ENCODE data around the gene GAS7.
"Not testable (repeated sequence)": the region's sequence is repeated elsewhere in the genome, so short reads cannot be mapped to it uniquely, and the experiment has no call there.

GAS7 gene

GRCh38 chr17:10010752-10011151 is 187.7 kb downstream of the GAS7 start:
- DNase-seq = no peak

DNA sequence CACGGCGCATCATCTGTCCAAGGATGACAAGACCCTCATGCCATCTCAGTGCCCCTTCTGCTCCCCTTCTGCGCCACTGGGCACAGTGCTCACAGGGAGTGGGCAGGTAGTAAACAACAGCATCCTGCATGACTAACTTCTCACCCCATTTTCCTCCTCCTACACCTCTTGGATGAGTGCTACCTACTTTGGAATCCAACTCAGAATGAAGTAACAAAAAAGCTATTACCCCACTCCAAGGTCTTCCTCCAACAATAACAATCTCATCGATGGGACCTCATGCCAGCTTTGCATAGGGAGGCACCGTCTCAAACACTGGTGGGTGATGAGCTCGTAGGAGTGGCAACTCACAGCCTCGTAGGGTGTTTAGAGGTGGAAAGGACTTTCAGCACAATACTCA is 194.7 kb downstream of the GAS7 start:
- DNase-seq = no peak

GRCh38 chr17:10002567-10003360 is 195.6 kb downstream of the GAS7 start:
- not testable (repeated sequence) for DNase-seq

DNA sequence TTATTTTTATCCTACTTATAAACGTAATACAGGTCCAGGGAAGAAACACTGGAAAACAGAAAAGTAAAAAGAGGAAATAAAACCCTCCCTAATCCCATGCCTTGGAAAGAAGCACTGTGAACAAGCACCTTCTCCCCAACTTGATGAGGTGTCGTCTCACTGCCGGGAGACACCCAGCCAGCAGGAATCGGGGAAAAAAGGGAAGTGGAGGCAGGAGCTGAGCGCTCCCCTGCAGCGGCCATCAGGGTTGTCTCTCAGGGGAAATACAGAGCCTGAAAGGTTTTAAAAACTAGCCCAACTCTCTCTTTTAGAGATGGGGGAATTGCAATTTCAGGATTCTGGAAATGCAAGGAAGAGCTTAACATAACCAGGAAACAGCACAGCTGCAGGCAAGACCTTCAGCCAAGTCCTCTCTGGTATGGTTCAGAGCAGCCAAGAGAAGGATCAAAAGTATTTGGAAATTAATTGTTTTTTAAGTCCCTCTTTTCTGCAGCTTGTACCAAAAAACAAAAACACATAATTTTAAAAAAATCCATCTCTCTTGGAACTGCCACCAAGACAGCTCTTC is 197.0 kb downstream of the GAS7 start:
- no peak for DNase-seq

- DNase-seq = no peak
Observed at GRCh38 chr17:9999919-10000695, 198.3 kb downstream of the GAS7 start.

DNA sequence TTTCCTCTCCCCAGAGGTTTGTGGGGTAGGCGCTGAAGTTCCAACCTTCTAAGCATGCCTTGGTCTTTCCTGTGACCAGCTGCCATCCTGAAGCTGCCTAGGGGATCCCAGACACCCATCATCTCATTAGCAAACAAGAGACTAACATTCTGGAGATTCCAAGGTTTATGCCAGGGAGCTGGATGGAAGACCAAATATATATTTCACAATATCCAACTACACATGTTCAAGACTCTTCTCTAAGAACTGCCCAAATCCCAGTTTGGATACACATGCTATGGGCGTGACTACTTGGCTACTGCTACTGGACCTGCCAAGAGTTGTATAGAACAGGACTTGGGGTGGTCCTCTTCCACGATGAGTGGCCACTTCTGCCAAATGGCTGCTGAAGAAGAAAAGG is 200.3 kb downstream of the GAS7 start:
- DNase-seq = no peak

DNA sequence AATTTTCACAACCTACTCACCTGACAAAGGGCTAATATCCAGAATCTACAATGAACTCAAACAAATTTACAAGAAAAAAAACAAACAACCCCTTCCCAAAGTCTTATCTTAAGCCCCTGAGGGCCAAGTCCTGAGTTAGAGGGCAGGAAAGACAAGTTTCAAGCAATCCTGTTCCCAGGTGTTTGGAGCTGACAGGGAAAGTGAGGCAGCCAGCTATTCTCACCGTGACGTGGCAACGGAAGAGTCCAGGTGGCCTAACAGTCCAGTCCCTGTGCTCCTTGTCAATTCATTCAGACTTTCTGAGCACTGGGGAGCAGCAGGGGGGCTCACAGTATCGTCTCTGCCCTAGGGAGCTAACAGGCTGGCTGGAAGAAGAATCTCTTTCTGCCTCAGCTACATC is 203.6 kb downstream of the GAS7 start:
- DNase-seq = no peak

- no peak for DNase-seq
Observed at GRCh38 chr17:9991796-9992195, 206.6 kb downstream of the GAS7 start.

DNA sequence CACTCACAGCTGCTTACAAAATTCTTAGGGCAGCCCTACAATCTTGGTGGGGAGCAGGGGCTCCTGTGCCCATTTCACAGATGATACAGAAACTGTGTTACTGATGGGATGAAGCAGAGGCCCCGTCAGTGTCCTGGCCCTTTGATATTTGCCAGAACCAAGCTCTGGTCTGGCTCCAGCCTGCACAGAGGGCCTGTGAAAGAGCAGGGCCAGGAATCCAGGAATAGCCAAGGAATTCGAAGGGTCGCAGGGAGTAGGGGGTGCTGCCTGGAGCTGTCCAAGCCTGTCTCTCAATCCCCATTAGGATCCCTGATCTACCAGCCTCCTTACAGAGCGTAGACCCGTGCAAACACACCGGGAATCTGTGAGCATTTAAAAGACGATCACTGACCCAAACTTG is 207.1 kb downstream of the GAS7 start:
- no peak for DNase-seq

DNA sequence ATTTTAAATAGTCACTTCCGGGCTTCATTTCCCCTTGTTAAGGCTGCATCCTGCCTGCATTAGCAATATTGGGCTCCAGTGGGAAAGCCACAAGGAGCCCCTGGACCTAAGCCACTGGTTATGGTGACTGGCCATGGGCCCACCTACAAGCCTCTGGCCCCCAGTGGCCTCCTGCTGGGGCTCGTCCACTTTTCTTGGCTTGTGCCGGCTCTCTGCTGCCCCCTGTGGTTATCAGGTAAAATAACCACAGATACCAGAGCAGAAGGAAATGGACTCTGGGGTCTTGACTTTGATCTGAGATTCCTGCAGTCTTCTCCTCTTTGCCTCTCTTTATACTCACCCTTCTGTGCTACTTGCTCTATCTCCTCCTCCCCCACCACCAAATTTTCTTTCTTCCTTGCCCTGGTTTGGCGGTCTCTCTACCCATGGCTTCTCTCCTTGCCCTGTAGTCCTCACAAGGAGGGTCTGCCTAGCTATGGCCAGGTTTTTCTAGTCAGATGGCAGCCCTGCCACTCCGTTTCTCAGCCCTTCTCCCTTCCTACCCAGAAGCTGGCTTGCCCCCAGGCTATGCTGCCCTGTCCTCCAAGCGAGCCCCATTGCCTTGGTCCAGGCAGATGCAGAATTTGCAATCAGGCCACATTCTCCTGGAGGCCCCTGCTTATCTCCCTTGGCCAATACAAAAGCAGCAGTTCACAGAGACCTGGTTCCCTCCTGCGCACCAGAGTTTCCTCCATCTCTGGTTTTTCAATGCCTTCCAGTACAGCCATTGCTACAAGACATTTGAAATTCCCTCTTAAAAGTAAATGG is 210.4 kb downstream of the GAS7 start:
- DNase-seq = no peak

DNA sequence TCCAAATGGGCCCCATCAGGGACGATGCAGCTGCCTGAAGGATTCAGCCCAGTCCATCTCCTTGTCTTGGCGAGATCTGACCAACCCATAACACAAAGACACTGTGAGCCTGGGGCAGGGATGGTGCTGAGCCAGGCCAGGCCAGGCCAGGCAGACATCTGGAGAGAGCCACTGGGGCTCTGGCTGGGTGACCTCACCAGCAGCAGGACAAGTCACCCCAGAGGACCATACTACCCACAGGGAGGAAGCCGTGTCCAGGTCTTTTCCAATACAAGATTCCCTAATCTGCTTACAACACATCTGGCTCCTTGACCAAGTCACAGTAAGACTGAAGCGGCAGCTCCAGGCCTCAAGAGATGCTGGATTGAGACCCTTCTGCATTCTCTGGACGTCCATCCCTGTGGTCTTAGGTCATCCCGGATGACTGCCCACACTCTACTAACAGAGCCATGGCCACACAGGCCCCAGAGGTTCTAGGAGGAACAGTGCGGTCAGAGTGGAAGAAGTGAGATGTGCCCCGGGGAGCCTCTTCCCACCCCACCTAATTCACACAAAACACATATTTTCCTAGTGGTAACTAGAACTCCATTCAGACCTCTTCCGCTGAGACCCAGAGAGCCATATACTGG is 211.5 kb downstream of the GAS7 start:
- DNase-seq = no peak

DNA sequence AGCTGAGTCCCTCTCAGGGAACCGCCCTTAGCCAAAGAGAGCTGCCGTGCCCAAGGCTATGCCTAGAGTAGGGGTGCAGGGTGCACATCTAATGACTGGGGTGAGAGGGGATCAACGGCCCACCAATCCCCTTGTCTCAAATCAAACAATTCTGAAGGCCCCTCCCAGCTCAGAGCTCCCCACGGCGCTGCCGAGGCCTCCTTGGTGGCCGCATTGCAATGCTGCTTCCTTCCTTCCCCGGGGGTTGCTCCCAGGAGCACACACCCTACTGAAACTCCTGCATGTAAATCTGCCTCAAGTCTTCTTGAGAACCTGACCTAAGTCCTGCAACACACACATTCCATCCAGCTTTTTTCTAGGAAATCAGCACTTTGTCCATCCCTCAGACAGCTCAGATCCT is 212.8 kb downstream of the GAS7 start:
- no peak for DNase-seq

DNA sequence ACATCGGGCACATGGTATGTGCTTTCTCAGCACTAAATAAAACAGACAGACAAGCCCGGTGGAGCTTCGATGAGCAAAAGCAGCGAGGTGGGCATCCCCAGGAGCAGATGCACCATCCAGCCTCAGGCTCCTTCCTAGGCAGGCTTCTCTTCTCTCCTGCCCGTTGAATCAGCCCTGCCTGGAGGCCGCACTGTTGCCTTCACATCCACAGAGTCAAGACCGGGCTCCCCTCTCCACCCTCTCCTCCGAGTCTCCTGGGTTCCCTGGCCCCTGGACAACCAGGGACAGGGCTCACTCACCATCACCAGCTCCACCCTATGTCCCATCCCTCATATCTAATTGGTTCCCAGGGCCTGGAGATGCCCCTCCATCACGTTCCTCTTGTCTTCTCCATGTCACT is 213.6 kb downstream of the GAS7 start:
- no peak for DNase-seq

- DNase-seq = no peak
Observed at GRCh38 chr17:9982159-9982558, 216.2 kb downstream of the GAS7 start.

DNA sequence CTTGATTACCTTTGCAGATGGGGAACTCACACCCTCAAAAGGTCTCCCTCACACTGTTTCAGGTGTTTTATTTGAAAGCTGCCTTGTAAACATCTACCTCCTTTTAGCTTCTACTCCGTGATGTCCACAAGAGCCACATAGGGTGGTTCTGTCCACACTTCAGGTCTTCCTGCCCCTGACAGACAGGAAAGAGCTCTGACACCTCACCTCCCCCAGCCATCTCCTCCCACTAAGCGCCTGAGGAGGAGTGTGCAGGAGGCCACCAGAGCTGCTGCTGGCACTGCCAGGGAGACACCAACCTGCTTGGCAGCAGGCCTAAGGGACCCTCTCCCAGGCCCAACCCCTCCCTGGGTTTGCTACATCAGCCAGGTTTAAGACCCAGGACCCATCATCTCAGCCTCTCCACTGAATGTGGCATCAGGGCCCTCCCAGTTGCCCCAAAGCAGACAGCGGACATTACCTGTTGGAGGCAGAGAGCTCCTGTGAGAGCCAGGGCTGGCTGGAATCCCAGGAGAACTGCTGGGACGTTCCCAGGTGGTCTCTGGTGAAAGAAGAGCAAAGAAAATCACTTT is 217.0 kb downstream of the GAS7 start:
- no peak for DNase-seq

- DNase-seq = no peak
Observed at GRCh38 chr17:9979463-9979995, 218.9 kb downstream of the GAS7 start.

GRCh38 chr17:9977180-9977575 is 221.2 kb downstream of the GAS7 start:
- DNase-seq = no peak

DNA sequence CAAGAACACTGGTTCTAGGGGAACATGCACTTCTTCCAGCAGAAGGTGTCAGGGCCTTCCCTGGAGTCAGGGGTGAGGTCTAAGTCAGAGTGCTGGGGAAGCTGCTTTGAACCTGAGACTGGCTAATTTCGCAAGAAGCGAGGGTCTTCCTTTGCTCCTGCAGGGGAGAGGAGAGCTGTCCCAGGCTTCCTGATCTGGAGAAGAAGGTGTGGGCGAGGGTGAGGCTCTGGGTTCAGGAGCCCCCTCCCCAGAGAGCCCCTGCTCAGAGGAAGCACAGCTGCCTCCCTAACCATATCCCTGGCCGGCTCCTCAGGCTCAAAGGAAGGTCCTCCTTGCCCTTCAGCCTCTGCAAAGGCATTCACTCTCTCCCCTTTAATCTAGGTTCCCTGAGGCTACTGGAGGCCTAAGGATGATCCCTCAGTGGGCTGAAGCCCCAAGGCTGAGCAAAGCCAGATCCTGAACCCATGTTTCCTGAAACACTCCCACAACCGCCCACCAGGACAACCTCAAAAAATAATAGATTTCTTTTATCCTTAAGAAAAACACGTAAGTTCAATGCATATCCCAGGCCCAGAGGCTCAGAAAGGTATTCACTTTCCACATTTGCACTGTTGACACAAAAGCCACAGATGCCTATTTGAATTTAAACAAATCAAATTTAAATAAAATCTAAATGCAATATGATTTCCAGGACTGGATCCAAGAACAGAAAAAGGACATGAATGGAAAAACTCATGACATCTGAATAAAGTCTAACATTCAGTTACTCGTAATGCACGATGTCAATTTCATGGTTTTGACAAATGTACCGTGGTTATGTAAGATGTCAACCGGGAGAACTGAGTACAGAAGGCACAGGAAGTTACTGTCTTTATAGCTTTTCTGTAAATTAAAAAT is 221.9 kb downstream of the GAS7 start:
- DNase-seq = no peak

- no peak for DNase-seq
Observed at GRCh38 chr17:9974448-9975381, 223.7 kb downstream of the GAS7 start.
